Cardiac muscle cell (in vitro differentiated cells and primary cell): ENCODE measurements around the gene CDCA3. TPM values are rescaled to one million over a fixed set of nuclear protein-coding genes. Genes with fewer than 3 reads are reported as not detected.

Source experiments
- DNase-seq, 2 donors: peaks; one replicate each; pipeline versions ENCODE4 v3.0.0 to v3.0.0-alpha.2; 2010 to 2017; ENCODE audit warnings: low read depth in 1 of 2, low spot score in 1 of 2
- H3K27ac ChIP-seq: fragments of 200-600 bp; sonication (generic); 2 replicates; pipeline ENCODE4 v1.5.1; 2016
- H3K27me3 ChIP-seq: fragments of 200-600 bp; sonication (generic); 2 replicates; pipeline ENCODE4 v1.6.0; 2016; ENCODE audit warnings: control low read depth
- H3K36me3 ChIP-seq: fragments of 200-600 bp; sonication (generic); 2 replicates; pipeline ENCODE4 v1.5.1; 2016; ENCODE audit warnings: control low read depth
- H3K4me1 ChIP-seq: fragments of 200-600 bp; sonication (generic); 2 replicates; pipeline ENCODE4 v1.8.1; 2017; ENCODE audit warnings: low read depth, mild to moderate bottlenecking, mixed run types
- H3K4me3 ChIP-seq: fragments of 200-600 bp; sonication (generic); 2 replicates; pipeline ENCODE4 v1.5.1; 2016; ENCODE audit warnings: mild to moderate bottlenecking
- H3K9me3 ChIP-seq: fragments of 200-600 bp; sonication (generic); 2 replicates; pipeline ENCODE4 v1.5.1; 2017; ENCODE audit warnings: low read depth, mild to moderate bottlenecking, control low read depth
- polyA plus RNA-seq: library from polyadenylated mRNA; unstranded; fragments of >200 nt; fragmentation: Nextera tagmentation; extraction: Ambion mirVana; gene quantifications from 2 replicates; pipeline ENCODE4 v1.2.1, GENCODE V29; 2016
- total RNA-seq: library from RNA; depleted of rRNA; stranded (reverse); fragments of >200 nt; gene quantifications from 2 replicates; pipeline ENCODE4 v1.2.3, GENCODE V29; 2016
- TF ChIP-seq, protein P1 (sequence below): IDR thresholded peaks from 2 replicates; pipeline ENCODE4 v1.5.1; 2012; ENCODE audit warnings: low read depth, mild to moderate bottlenecking, low read length

The CDCA3 gene
- total and polyA plus RNA-seq, 2 experiments from 2014 or later: 10.4 to 42.8 TPM

DNA sequence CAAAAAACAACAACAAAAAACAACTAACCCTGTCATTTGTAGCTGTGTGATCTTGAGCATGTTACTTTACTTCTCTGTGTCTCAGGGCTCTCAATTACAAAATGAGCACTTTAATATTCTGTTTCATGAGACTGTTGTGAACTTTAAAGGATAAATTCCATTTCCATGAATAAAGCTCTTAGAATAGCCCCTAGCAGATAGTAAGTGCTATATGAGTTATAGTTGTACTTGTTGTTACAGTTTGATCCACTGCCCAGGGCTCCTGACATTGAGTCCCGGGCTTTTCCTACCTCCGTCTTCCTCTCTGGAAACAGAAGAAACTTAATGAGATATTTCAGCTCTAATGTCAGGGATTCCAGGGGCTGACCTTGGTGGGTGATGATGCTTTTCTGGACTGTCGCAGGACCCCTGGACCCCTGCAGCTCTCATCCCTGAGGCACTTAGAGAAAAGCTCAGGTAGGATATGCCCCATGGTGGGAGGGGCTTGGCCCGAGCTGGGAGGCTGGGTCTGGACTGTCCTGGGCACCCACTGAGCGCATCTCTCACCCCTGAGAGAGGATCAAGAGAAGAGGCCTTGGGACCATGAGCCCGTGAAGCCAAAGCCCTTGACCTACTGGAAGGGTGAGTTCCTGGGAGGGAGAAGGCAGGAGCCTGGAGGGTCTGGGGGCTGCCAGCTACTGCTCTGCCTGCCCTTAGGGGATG lies 17.7 kb downstream of the CDCA3 start:
- peaks cover 25% of the 10 kb centered on the region for H3K36me3 ChIP-seq
- TF ChIP-seq, protein P1, sequence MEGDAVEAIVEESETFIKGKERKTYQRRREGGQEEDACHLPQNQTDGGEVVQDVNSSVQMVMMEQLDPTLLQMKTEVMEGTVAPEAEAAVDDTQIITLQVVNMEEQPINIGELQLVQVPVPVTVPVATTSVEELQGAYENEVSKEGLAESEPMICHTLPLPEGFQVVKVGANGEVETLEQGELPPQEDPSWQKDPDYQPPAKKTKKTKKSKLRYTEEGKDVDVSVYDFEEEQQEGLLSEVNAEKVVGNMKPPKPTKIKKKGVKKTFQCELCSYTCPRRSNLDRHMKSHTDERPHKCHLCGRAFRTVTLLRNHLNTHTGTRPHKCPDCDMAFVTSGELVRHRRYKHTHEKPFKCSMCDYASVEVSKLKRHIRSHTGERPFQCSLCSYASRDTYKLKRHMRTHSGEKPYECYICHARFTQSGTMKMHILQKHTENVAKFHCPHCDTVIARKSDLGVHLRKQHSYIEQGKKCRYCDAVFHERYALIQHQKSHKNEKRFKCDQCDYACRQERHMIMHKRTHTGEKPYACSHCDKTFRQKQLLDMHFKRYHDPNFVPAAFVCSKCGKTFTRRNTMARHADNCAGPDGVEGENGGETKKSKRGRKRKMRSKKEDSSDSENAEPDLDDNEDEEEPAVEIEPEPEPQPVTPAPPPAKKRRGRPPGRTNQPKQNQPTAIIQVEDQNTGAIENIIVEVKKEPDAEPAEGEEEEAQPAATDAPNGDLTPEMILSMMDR: no peak
- H3K9me3 ChIP-seq: no peaks in the 10 kb centered on the region
- H3K27ac ChIP-seq: no peak overlapping the region
- DNase-seq: no peak
- no peaks in the 10 kb centered on the region for H3K27me3 ChIP-seq
- H3K4me3 ChIP-seq: no peak overlapping the region
- peaks cover 4% of the 10 kb centered on the region for H3K4me1 ChIP-seq

DNA sequence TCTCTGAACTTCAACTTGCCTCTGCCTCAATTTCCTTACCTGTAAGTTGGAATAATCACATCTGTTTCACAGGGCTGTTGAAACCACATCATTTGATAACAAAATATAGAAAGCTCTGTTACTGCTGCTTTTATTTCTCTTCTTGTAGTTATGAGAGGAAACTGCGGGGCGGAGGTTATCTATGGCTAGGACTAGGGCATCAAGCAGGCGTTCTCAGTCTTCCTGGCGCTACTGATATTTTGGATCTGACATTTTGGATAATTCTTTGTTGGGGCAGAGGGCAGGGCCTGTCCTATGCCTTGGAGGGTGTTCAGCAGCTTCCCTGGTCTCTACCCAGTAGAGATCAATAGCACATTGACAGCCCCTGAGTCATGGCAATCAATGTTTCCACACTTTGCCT lies 19.0 kb downstream of the CDCA3 start:
- Histone ChIP-seq H3K27ac (no peak overlapping the region), H3K9me3 (no peaks in the 10 kb centered on the region)

DNA sequence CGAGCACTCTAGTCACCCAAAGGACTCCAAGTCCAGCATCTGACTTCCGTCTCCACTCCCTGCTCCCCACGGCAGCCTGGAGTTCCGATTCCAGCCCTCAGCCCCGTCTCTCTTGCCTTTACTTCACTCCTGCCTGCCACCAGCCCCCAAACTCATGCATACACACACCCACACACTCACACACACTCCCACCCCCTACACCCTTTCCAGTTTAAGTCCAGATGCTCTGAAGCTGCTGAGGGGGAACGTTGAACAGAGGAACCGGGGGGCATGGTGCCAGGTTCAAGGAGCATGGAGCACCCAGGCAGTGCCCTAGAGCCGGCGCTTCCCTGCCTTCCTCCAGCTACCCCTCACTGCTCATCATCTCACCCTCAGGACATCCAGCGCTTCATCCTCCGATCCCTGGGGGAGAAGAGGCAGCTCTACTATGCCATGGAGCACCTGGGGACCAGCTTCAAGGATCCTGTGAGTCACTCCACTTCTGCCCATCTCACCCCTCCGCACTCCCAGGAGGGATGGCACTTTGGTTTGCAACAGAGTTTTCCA lies 19.6 kb downstream of the CDCA3 start:
- H3K9me3 ChIP-seq: no peaks in the 10 kb centered on the region
- no peak for DNase-seq
- no peak overlapping the region for H3K4me3 ChIP-seq
- H3K27me3 ChIP-seq: no peaks in the 10 kb centered on the region
- no peak overlapping the region for H3K27ac ChIP-seq
- peaks cover 20% of the 10 kb centered on the region for H3K36me3 ChIP-seq
- H3K4me1 ChIP-seq: peaks cover 9% of the 10 kb centered on the region
- TF ChIP-seq, protein P1: no peak

More for the DNA sequence above, 19.0 kb downstream of the CDCA3 start:
- Histone ChIP-seq H3K36me3 (peaks cover 20% of the 10 kb centered on the region), H3K27me3 (no peaks in the 10 kb centered on the region), H3K4me1 (peaks cover 5% of the 10 kb centered on the region), H3K4me3 (no peak overlapping the region)
- TF ChIP-seq, protein P1: no peak
- DNase-seq: no peak

DNA sequence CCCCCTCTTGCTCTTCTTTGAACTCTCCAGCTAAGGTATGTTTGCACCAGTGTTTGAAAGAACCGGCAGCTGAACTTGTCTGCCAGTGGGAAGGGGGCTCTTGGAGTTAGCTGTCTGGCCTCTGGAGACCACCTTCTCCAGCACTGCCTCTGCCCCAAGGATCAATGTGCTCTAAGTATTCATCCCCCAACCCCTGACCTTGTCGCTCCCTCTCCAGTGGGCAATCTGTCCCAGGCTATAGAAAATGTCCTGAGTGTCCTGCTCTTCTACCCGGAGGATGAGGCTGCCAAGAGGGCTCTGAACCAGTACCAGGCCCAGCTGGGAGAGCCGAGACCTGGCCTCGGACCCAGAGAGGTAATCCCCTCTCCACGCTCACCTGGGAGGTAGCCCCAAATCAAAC lies 20.1 kb downstream of the CDCA3 start:
- no peak for DNase-seq
- no peak overlapping the region for H3K27ac ChIP-seq

DNA sequence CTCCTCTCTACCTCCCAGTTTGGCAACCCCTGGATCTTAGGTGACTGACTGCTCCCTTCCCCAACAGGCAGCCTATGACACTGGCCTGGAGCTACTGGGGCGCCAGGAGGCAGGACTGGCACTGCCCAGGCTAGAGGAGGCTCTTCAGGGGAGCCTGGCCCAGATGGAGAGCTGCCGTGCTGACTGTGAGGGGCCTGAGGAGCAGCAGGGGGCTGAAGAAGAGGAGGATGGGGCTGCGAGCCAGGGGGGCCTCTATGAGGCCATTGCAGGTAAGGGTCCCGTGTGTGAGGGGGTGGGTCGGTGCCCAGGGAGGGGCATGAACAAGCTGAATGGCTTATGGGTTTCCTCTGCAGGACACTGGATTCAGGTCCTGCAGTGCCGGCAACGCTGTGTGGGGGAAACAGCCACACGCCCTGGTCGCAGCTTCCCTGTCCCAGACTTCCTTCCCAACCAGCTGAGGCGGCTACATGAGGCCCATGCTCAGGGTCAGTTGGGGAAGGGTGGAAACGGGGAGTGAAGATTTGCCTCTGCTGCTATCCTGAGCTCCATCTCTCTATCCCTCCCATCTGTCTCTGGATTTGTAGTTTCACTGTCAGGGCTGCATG lies 20.7 kb downstream of the CDCA3 start:
- Histone ChIP-seq H3K9me3 (no peaks in the 10 kb centered on the region), H3K4me3 (no peak overlapping the region), H3K36me3 (peaks cover 20% of the 10 kb centered on the region), H3K27me3 (no peaks in the 10 kb centered on the region), H3K27ac (no peak overlapping the region), H3K4me1 (peaks cover 9% of the 10 kb centered on the region)
- DNase-seq: no peak
- TF ChIP-seq, protein P1: no peak

More for the DNA sequence above, 20.1 kb downstream of the CDCA3 start:
- Histone ChIP-seq H3K27me3 (no peaks in the 10 kb centered on the region), H3K9me3 (no peaks in the 10 kb centered on the region), H3K36me3 (peaks cover 20% of the 10 kb centered on the region), H3K4me3 (no peak overlapping the region), H3K4me1 (peaks cover 9% of the 10 kb centered on the region)
- TF ChIP-seq, protein P1: no peak
